SK-N-SH treated with all-trans-retinoic acid at 6 μM for 48 hours (cell line): ENCODE measurements around the gene UNC5B.

Source experiments
- ATAC-seq: fragments of 200-7000 bp; cut with Tn5 transposase; 3 replicates; pipeline ENCODE4 v1.9.1; 2020; ENCODE audit warnings: mild to moderate bottlenecking, moderate library complexity
- ARNTL ChIP-seq: fragments of 450-650 bp; formaldehyde crosslinking; IDR thresholded peaks from 2 replicates; pipeline ENCODE4 v1.5.0; 2020; ENCODE audit warnings: low read depth, mild to moderate bottlenecking, moderate library complexity, borderline replicate concordance
- CSDC2 ChIP-seq: fragments of 250-450 bp; sonication (Bioruptor Pico); IDR thresholded peaks from 2 replicates; pipeline ENCODE4 v1.5.0; 2020; ENCODE audit warnings: mild to moderate bottlenecking, moderate library complexity
- ESRRG ChIP-seq: fragments of 250-450 bp; sonication (Bioruptor Pico); IDR thresholded peaks from 2 replicates; pipeline ENCODE4 v1.6.1; 2021; ENCODE audit warnings: mild to moderate bottlenecking
- GLIS3 ChIP-seq: fragments of 250-450 bp; sonication (Bioruptor Pico); IDR thresholded peaks from 2 replicates; pipeline ENCODE4 v1.5.0; 2020; ENCODE audit warnings: mild to moderate bottlenecking, moderate library complexity
- OSR1 ChIP-seq: fragments of 250-450 bp; sonication (Bioruptor Pico); IDR thresholded peaks from 2 replicates; pipeline ENCODE4 v1.8.0; 2022; ENCODE audit warnings: moderate library complexity, mild to moderate bottlenecking, inconsistent platforms
- PPARA ChIP-seq: fragments of 250-450 bp; sonication (Bioruptor Pico); IDR thresholded peaks from 2 replicates; pipeline ENCODE4 v1.5.0; 2020; ENCODE audit warnings: mild to moderate bottlenecking, borderline replicate concordance
- RARB ChIP-seq: fragments of 250-450 bp; sonication (Bioruptor Pico); IDR thresholded peaks from 2 replicates; pipeline ENCODE4 v1.8.0; 2021; ENCODE audit warnings: mild to moderate bottlenecking, moderate library complexity
- SNAI2 ChIP-seq: fragments of 250-450 bp; sonication (Bioruptor Pico); IDR thresholded peaks from 2 replicates; pipeline ENCODE4 v1.5.0; 2020; ENCODE audit warnings: mild to moderate bottlenecking, moderate library complexity
- TF ChIP-seq, protein P1 (sequence below): fragments of 250-450 bp; sonication (Bioruptor Pico); IDR thresholded peaks from 2 replicates; pipeline ENCODE4 v1.5.0; 2020; ENCODE audit warnings: mild to moderate bottlenecking, moderate library complexity

Gene UNC5B

DNA sequence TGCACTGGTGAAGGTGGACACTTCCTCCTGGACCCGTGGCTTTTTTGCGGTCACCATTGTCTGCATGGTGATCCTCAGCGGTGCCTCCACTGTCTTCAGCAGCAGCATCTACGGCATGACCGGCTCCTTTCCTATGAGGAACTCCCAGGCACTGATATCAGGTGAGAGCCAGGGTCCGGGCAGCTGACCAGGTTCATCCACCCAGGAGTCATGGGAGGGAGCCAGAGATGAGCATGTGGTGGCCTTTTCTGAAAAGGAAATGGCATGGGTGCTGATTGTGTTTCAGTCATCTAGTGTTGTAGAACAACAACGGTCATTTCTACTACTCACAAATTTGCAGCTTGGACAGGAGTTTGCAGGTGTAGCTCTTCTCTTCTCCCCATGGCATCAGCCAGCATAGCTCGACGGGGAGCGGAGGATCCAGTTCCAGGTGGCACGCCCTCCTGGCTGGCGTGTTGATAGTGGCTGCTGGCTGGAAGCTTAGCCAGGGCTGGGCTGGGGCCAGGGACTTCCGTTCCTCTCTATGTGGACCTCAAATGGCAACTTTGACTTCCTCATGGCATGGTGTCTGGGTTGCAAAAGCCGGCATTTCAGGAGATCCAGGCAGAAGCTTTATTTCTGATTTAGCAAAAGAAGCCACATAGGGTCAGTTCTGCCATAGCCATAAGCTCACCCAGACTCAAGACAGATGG, 139.4 kb downstream of the UNC5B start:
- TF ChIP-seq, protein P1, sequence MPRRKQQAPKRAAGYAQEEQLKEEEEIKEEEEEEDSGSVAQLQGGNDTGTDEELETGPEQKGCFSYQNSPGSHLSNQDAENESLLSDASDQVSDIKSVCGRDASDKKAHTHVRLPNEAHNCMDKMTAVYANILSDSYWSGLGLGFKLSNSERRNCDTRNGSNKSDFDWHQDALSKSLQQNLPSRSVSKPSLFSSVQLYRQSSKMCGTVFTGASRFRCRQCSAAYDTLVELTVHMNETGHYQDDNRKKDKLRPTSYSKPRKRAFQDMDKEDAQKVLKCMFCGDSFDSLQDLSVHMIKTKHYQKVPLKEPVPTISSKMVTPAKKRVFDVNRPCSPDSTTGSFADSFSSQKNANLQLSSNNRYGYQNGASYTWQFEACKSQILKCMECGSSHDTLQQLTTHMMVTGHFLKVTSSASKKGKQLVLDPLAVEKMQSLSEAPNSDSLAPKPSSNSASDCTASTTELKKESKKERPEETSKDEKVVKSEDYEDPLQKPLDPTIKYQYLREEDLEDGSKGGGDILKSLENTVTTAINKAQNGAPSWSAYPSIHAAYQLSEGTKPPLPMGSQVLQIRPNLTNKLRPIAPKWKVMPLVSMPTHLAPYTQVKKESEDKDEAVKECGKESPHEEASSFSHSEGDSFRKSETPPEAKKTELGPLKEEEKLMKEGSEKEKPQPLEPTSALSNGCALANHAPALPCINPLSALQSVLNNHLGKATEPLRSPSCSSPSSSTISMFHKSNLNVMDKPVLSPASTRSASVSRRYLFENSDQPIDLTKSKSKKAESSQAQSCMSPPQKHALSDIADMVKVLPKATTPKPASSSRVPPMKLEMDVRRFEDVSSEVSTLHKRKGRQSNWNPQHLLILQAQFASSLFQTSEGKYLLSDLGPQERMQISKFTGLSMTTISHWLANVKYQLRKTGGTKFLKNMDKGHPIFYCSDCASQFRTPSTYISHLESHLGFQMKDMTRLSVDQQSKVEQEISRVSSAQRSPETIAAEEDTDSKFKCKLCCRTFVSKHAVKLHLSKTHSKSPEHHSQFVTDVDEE (CRISPR knock-in tag), result no peak
- TF ChIP-seq OSR1 (no peak), SNAI2 (CRISPR knock-in tag) (no peak), PPARA (CRISPR knock-in tag) (no peak), ARNTL (CRISPR knock-in tag) (no peak), RARB (CRISPR knock-in tag) (no peak), CSDC2 (no peak), ESRRG (CRISPR knock-in tag) (no peak), GLIS3 (CRISPR knock-in tag) (no peak)
- ATAC-seq, result no peak
